Heart left ventricle (tissue), 13 donors: ENCODE data around the gene CFAP58.

Experiments used
- POLR2A ChIP-seq, 2 donors: fragments of 450-650 bp; IDR thresholded peaks; one replicate each; pipeline ENCODE4 v1.6.1; 2017; ENCODE audit warnings: antibody characterized with exemption in 2 of 2, mild to moderate bottlenecking in 2 of 2, moderate library complexity in 2 of 2
- TF ChIP-seq, protein P1 (sequence below), 12 donors: fragments of 200-600 bp; sonication (generic) in 4 of 12; IDR thresholded peaks; one replicate each; pipeline versions ENCODE4 v1.5.0 to v1.8.0; 2018 to 2022; ENCODE audit warnings: antibody characterized with exemption in 12 of 12, mild to moderate bottlenecking in 5 of 12
- donor health status: ischemic (EF 13 %, LVEDD 7.1; RV severe dilation, severe dysfunction).
- donor health status: DM: no; HTN: yes; CAD: no.
- donor health status: DM: no; HTN: no; CAD: no.
- donor health status: ischemic (EF 25% LVEDD 6.9; RV normal size, moderate dysfunction).
- donor health status: ischemic (EF 25% LVEDD 5.7; RV mildly dilated, moderate dysfunction).
- donor health status: ischemic (EF 35%, LVEDD 5.7; RV mildly dilated, moderate dysfunction).
- donor health status: nonischemic (EF 11% LVEDD 7.7; RV severe dilation, severe dysfunction).
- donor health status: DM: yes; HTN: yes; CAD: no.
- donor health status: PGD.
- donor health status: ischemic (EF 29% LVEDD 5.4; RV normal size, mild dysfunction).
- donor health status: nonischemic (EF 23%, LVEDD 6.1; RV moderate dilation, normal function).

DNA sequence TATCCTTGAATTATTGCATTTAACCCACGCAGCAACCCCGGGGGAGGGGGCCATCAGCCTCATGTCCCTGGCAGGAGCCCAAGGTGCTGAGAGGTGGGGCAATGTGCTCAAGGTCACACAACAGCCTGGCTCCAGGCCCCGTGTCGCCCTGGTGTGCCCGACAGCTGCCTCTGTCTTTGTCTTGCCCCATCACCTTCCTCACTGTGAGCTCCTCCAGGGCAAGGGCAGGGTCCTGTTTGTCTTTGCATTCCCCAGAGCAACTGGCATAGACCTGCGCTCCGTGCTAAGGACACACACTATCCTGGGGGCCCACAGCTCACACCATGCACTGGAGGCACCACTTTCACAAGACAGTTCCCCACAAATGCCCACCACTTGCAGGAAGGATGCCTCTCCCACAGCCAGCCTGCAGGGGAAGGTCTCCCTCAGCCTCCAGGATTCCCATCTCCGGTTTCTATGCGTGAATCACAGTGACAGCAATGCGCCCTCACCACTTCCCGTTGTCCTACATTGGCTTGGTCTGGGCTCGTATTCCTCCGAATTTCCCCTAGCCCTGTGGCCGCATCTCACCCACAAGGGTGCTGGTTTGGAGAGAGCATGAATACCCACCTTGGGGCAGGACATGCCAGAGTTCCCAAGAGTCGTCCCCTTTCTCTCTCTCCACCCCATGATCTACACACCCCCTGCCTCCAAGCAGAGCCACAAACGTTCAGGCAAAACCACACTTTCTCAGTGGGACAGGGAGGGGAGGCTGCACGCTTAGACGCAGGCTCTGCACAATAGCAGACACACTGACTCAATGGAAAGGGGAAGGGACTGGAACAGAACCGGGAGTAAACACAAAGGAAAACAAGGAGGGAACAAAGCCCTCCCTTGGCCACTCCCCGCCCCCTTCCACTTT is 25.6 kb upstream of the CFAP58 start:
- no peak for TF ChIP-seq POLR2A (IDR thresholded peaks at IDR 0.05)
- TF ChIP-seq, protein P1, sequence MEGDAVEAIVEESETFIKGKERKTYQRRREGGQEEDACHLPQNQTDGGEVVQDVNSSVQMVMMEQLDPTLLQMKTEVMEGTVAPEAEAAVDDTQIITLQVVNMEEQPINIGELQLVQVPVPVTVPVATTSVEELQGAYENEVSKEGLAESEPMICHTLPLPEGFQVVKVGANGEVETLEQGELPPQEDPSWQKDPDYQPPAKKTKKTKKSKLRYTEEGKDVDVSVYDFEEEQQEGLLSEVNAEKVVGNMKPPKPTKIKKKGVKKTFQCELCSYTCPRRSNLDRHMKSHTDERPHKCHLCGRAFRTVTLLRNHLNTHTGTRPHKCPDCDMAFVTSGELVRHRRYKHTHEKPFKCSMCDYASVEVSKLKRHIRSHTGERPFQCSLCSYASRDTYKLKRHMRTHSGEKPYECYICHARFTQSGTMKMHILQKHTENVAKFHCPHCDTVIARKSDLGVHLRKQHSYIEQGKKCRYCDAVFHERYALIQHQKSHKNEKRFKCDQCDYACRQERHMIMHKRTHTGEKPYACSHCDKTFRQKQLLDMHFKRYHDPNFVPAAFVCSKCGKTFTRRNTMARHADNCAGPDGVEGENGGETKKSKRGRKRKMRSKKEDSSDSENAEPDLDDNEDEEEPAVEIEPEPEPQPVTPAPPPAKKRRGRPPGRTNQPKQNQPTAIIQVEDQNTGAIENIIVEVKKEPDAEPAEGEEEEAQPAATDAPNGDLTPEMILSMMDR (IDR thresholded peaks at IDR 0.05) = no peak
